ENCODE measurements around the gene CTDSPL. TPM values are rescaled to one million over a fixed set of nuclear protein-coding genes. Genes with fewer than 3 reads are reported as not detected.

Gene CTDSPL
- total RNA-seq, 1 experiment from 2014 or later = 34.4 TPM

DNA sequence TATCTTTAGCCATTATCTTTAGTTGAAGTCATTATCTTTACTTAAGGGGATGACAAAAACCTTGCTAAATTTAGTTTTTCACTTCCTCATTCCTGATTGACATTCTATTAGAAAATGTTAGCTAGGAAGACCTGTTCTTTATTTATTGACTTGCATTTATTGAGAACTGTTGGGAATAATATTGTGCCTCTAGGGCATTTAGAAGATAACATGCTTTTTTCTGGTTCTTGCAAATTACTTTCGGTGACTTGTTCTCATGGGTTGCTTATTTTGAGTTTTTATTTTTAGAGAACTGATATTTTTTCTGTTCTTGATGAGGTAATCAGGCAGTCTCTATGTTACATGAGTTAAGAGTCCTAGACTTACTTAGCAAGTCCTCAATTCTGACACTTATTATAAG lies 48.3 kb upstream of the CTDSPL start:
- Histone ChIP-seq H3K9me2 (ENCODE audit: insufficient read depth) (no peaks in the 10 kb centered on the region), H3K9me3 (ENCODE audit: control insufficient read depth in 1 of 2, insufficient read depth in 1 of 2, low read depth in 1 of 2, low read length in 2 of 2) (no peaks in the 10 kb centered on the region), H3K4me3 (replicated peaks in 1 of 2; ENCODE audit: low read depth in 1 of 2, low read length in 2 of 2) (no peak overlapping the region), H3K4me1 (ENCODE audit: control insufficient read depth in 1 of 2, insufficient read depth in 2 of 2, low read length in 2 of 2) (no peaks in the 10 kb centered on the region), H4K20me1 (ENCODE audit: insufficient read depth) (no peaks in the 10 kb centered on the region), H3K9ac (ENCODE audit: low read length) (no peak overlapping the region), H3K36me3 (ENCODE audit: control insufficient read depth in 1 of 2, insufficient read depth in 2 of 2, low read length in 2 of 2) (no peaks in the 10 kb centered on the region), H3K79me2 (ENCODE audit: insufficient read depth, low read length) (no peaks in the 10 kb centered on the region), H3K27me3 (ENCODE audit: insufficient read depth, low read length) (peaks cover 10% of the 10 kb centered on the region; the same call in 1 of the 2 replicates), H3K4me2 (ENCODE audit: low read length) (no peak overlapping the region), H3K27ac (ENCODE audit: low read depth, low read length) (no peak overlapping the region), H2AFZ (ENCODE audit: low read depth, low read length, poor library complexity, severe bottlenecking) (no peak overlapping the region)
- TF ChIP-seq ZFX (IDR thresholded peaks at IDR 0.05) = no peak
- TF ChIP-seq REST (IDR thresholded peaks at IDR 0.05; ENCODE audit: low read depth) = no peak
- TF ChIP-seq POLR2A (IDR thresholded peaks at IDR 0.05; ENCODE audit: borderline replicate concordance, extremely low read depth, insufficient read depth, insufficient read length) = no peak
- TF ChIP-seq ZNF274 (IDR thresholded peaks at IDR 0.05; ENCODE audit: low read depth, low read length) = no peak
- no peak for TF ChIP-seq FOSL1 (IDR thresholded peaks at IDR 0.05; ENCODE audit: low read depth)
- no peak for TF ChIP-seq ELF1 (IDR thresholded peaks at IDR 0.05; ENCODE audit: borderline replicate concordance, low read depth)
- no TSS peak for BruUV-seq (replicated peaks)
- ChIA-PET CTCF (no interaction called here), POLR2A (no interaction called here), RAD21 (ENCODE audit: low non-redundant PET in 1 of 2, low total read pairs in 2 of 2, uncharacterized antibody in 2 of 2, unreplicated experiment in 2 of 2) (no interaction called here)
- no peak for DNase-seq (ENCODE audit: low read depth, low spot score)
- ATAC-seq = no peak
- intact Hi-C loops (cut with micrococcal nuclease) = no loop called here

GRCh38 chr3:37814547-37814946 lies 47.1 kb upstream of the CTDSPL start:
- Histone ChIP-seq H3K9ac (ENCODE audit: low read length) (no peak overlapping the region), H3K9me3 (ENCODE audit: control insufficient read depth in 1 of 2, insufficient read depth in 1 of 2, low read depth in 1 of 2, low read length in 2 of 2) (no peaks in the 10 kb centered on the region), H3K79me2 (ENCODE audit: insufficient read depth, low read length) (no peaks in the 10 kb centered on the region), H3K4me3 (replicated peaks in 1 of 2; ENCODE audit: low read depth in 1 of 2, low read length in 2 of 2) (no peak overlapping the region), H3K4me2 (ENCODE audit: low read length) (no peak overlapping the region), H3K9me2 (ENCODE audit: insufficient read depth) (no peaks in the 10 kb centered on the region), H3K36me3 (ENCODE audit: control insufficient read depth in 1 of 2, insufficient read depth in 2 of 2, low read length in 2 of 2) (no peaks in the 10 kb centered on the region), H3K27ac (ENCODE audit: low read depth, low read length) (no peak overlapping the region), H2AFZ (ENCODE audit: low read depth, low read length, poor library complexity, severe bottlenecking) (no peak overlapping the region), H4K20me1 (ENCODE audit: insufficient read depth) (no peaks in the 10 kb centered on the region), H3K4me1 (ENCODE audit: control insufficient read depth in 1 of 2, insufficient read depth in 2 of 2, low read length in 2 of 2) (no peaks in the 10 kb centered on the region), H3K27me3 (ENCODE audit: insufficient read depth, low read length) (peaks cover 10% of the 10 kb centered on the region; the same call in 1 of the 2 replicates)
- no TSS peak for BruUV-seq (replicated peaks)
- ChIA-PET POLR2A (no interaction called here), RAD21 (ENCODE audit: low non-redundant PET in 1 of 2, low total read pairs in 2 of 2, uncharacterized antibody in 2 of 2, unreplicated experiment in 2 of 2) (no interaction called here), CTCF (no interaction called here)
- intact Hi-C loops (cut with micrococcal nuclease) = no loop called here
- ATAC-seq (peak; percentile 78), DNase-seq (ENCODE audit: low read depth, low spot score) (no peak)
- TF ChIP-seq RAD21 (IDR thresholded peaks at IDR 0.05; ENCODE audit: low read depth) (peak; percentile 34; the same call in 1 of the 2 replicates), POLR2AphosphoS5 (IDR thresholded peaks at IDR 0.05; ENCODE audit: low read depth, low read length) (no peak), REST (IDR thresholded peaks at IDR 0.05; ENCODE audit: low read depth) (no peak), SP1 (IDR thresholded peaks at IDR 0.05; ENCODE audit: low read depth) (no peak), CEBPB (IDR thresholded peaks at IDR 0.05; ENCODE audit: low read depth) (no peak), EZH2 (IDR thresholded peaks at IDR 0.05) (no peak)
- TF ChIP-seq, protein P1, sequence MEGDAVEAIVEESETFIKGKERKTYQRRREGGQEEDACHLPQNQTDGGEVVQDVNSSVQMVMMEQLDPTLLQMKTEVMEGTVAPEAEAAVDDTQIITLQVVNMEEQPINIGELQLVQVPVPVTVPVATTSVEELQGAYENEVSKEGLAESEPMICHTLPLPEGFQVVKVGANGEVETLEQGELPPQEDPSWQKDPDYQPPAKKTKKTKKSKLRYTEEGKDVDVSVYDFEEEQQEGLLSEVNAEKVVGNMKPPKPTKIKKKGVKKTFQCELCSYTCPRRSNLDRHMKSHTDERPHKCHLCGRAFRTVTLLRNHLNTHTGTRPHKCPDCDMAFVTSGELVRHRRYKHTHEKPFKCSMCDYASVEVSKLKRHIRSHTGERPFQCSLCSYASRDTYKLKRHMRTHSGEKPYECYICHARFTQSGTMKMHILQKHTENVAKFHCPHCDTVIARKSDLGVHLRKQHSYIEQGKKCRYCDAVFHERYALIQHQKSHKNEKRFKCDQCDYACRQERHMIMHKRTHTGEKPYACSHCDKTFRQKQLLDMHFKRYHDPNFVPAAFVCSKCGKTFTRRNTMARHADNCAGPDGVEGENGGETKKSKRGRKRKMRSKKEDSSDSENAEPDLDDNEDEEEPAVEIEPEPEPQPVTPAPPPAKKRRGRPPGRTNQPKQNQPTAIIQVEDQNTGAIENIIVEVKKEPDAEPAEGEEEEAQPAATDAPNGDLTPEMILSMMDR (IDR thresholded peaks at IDR 0.05 in 2 of 3, conservative IDR thresholded peaks at IDR 0.05 in 1 of 3; ENCODE audit: borderline replicate concordance in 1 of 3, insufficient read depth in 1 of 3, low read depth in 2 of 3, low read length in 2 of 3) = peak in 2 of 3 experiments; percentile 15 to 55; a peak in 3 of 6 replicates

All from HCT116 (cell line).